Aorta (tissue), 5 donors: ENCODE measurements around the gene MAGEC2. TPM values are rescaled to one million over a fixed set of nuclear protein-coding genes. Genes with fewer than 3 reads are reported as not detected.

Experiments
- ATAC-seq: fragments of 200-7000 bp; cut with Tn5 transposase; one replicate; pipeline ENCODE4 v1.9.1; 2022; ENCODE audit warnings: moderate library complexity; ENCODE audit not compliant: low FRiP score
- DNase-seq, 2 donors: peaks; one replicate each; pipeline ENCODE4 v3.0.0-alpha.2; 2020
- H3K27ac ChIP-seq, 2 donors: one replicate each; pipeline ENCODE4 v1.5.1; 2013; ENCODE audit warnings: low read length in 2 of 2, mild to moderate bottlenecking in 2 of 2, moderate library complexity in 2 of 2, control low read depth in 1 of 2, inconsistent platforms in 1 of 2, low read depth in 1 of 2
- H3K27me3 ChIP-seq, 2 donors: one replicate each; pipeline ENCODE4 v1.6.1; 2013; ENCODE audit warnings: control low read depth in 1 of 2, low read length in 1 of 2, mild to moderate bottlenecking in 1 of 2, moderate library complexity in 1 of 2; ENCODE audit not compliant: insufficient read depth in 2 of 2, control insufficient read depth in 1 of 2
- H3K36me3 ChIP-seq, 2 donors: one replicate each; pipeline ENCODE4 v1.6.1; 2013; ENCODE audit warnings: control low read depth in 1 of 2, low read length in 1 of 2, mild to moderate bottlenecking in 1 of 2; ENCODE audit not compliant: insufficient read depth in 2 of 2, control insufficient read depth in 1 of 2
- H3K4me1 ChIP-seq, 2 donors: one replicate each; pipeline ENCODE4 v1.6.1; 2013; ENCODE audit warnings: low read length in 2 of 2, control low read depth in 1 of 2, mild to moderate bottlenecking in 1 of 2, moderate library complexity in 1 of 2; ENCODE audit not compliant: insufficient read depth in 2 of 2, control insufficient read depth in 1 of 2
- H3K4me3 ChIP-seq, 2 donors: one replicate each; pipeline ENCODE4 v1.5.1; 2013; ENCODE audit warnings: low read length in 2 of 2, control low read depth in 1 of 2, mild to moderate bottlenecking in 1 of 2
- H3K9me3 ChIP-seq: one replicate; pipeline ENCODE4 v1.6.1; 2013; ENCODE audit warnings: mild to moderate bottlenecking, low read length; ENCODE audit not compliant: control insufficient read depth
- WGBS, 2 donors: extraction: QIAGEN DNeasy Blood & Tissue Kit; methylation state at CpG; one replicate each; pipeline ENCODE4 v1.1.7; 2013; 5-methylcytosine and 5-hydroxymethylcytosine counted together
- intact Hi-C, 2 donors: fragments of 100-400 bp; cut with DNase I; formaldehyde crosslinking; loops; one replicate each; pipeline versions ENCODE4 v1.14.2 to v1.15.0; 2022
- polyA plus RNA-seq, 2 donors: library from polyadenylated mRNA; stranded (reverse); fragments of 200-250 nt; gene quantifications; one replicate each; pipeline ENCODE4 v1.2.3, GENCODE V29; 2013
- total RNA-seq, 2 donors: library from RNA; stranded (reverse); fragmentation: NEBNext Ultra II Directional; extraction: Animal tissue kit (Norgen Biotek cat#: 25700); gene quantifications; one replicate each; pipeline ENCODE4 v1.2.1, GENCODE V29; 2021
- donor health status: healthy with polysubstance abuse.
- donor health status: Bipolar disorder and iron deficiency.
- donor health status: DM: no; HTN: no; CAD: no.
- donor health status: DM: no; HTN: no; CAD: no.
- donor health status: DM: yes; HTN: yes; CAD: no.

MAGEC2 gene
- total and polyA plus RNA-seq, 4 donors, result not detected

GRCh38 chrX:142214081-142214480, 9.0 kb upstream of the MAGEC2 start:
- no peaks in the 10 kb centered on the region for H3K9me3 ChIP-seq
- intact Hi-C loops, result no loop called here
- no peak for DNase-seq
- no peak overlapping the region for H3K27ac ChIP-seq
- no peak for ATAC-seq
- WGBS, 2 donors, result 74 to 86% methylated on average over 4 of the region's 4 CpGs
- H3K4me3 ChIP-seq, result no peak overlapping the region
- H3K4me1 ChIP-seq, result no peaks in the 10 kb centered on the region
- no peaks in the 10 kb centered on the region for H3K36me3 ChIP-seq
- H3K27me3 ChIP-seq, result no peaks in the 10 kb centered on the region

DNA sequence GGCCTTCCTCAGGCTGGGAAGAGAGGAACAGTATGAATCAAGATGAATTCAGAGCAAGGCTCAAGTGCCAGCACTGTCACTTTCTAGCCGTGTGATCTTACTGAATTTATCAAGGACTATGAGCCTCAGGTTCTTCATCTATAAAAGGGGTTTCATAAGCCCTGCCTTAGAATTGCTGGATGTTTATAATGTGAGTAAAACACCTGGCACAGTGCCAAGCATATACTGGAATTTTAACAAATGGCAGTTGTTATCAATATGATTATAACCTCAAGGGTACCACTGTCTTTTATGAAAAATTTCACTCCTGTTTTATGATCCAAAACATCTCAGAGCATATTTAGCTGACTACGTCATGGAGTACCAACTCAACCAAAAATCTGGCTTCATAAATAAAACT, 4.0 kb downstream of the MAGEC2 start:
- no peaks in the 10 kb centered on the region for H3K4me1 ChIP-seq
- no peak overlapping the region for H3K27ac ChIP-seq
- no peak overlapping the region for H3K4me3 ChIP-seq
- intact Hi-C loops, result no loop called here
- H3K27me3 ChIP-seq, result no peaks in the 10 kb centered on the region
- no peaks in the 10 kb centered on the region for H3K36me3 ChIP-seq
- no peaks in the 10 kb centered on the region for H3K9me3 ChIP-seq
- ATAC-seq (no peak), DNase-seq (no peak)
- 58 to 61% methylated on average over 2 of the region's 2 CpGs for WGBS, 2 donors

GRCh38 chrX:142186103-142186502, 19.0 kb downstream of the MAGEC2 start:
- no peak overlapping the region for H3K4me3 ChIP-seq
- no peak overlapping the region for H3K27ac ChIP-seq
- DNase-seq (no peak), ATAC-seq (no peak)
- H3K36me3 ChIP-seq, result no peaks in the 10 kb centered on the region
- H3K4me1 ChIP-seq, result no peaks in the 10 kb centered on the region
- no peaks in the 10 kb centered on the region for H3K27me3 ChIP-seq
- 46 to 75% methylated on average over 2 of the region's 2 CpGs for WGBS, 2 donors
- no peaks in the 10 kb centered on the region for H3K9me3 ChIP-seq
- intact Hi-C loops, result no loop called here

GRCh38 chrX:142184756-142185602, 20.1 kb downstream of the MAGEC2 start:
- DNase-seq (no peak), ATAC-seq (no peak)
- Histone ChIP-seq H3K4me3 (no peak overlapping the region), H3K27ac (no peak overlapping the region), H3K4me1 (no peaks in the 10 kb centered on the region), H3K9me3 (no peaks in the 10 kb centered on the region), H3K27me3 (no peaks in the 10 kb centered on the region), H3K36me3 (no peaks in the 10 kb centered on the region)
- 80 to 90% methylated on average over 7 of the region's 7 CpGs for WGBS, 2 donors
- intact Hi-C loops, result no loop called here

DNA sequence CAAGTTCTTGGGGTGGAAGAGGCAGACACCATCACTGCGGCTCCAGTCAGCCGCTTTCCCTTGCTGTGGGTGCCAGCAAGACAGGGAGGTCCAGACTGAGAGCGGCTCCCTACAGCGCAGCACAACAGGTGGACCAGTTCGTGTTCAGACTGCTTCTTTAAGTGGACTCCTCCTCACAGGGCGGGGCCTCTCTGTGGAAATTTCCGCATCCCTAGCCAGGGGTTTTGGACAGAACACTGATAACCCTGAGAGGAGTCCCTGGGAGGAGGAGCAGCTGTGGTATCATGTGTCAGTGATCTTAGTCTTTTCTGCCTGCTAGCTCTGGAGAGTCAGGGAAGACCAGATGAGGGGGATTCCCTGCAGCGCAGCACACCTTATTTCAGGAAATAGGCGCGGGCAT, 48.5 kb downstream of the MAGEC2 start:
- no peaks in the 10 kb centered on the region for H3K36me3 ChIP-seq
- H3K27me3 ChIP-seq, result no peaks in the 10 kb centered on the region
- DNase-seq (no peak), ATAC-seq (no peak)
- intact Hi-C loops, result no loop called here
- H3K27ac ChIP-seq, result no peak overlapping the region
- no peaks in the 10 kb centered on the region for H3K9me3 ChIP-seq
- no peaks in the 10 kb centered on the region for H3K4me1 ChIP-seq
- WGBS, 2 donors, result 73 to 90% methylated on average over 10 of the region's 10 CpGs
- no peak overlapping the region for H3K4me3 ChIP-seq
